DOHH2 (cell line): Measurements from ENCODE around the gene MAP4K4.

Experiments used
- CTCF ChIP-seq: fragments of 200-600 bp; sonication (generic); IDR thresholded peaks from one replicate; pipeline ENCODE4 v1.5.1; 2014; ENCODE audit warnings: antibody characterized with exemption, mild to moderate bottlenecking, low read depth, low read length; ENCODE audit not compliant: poor library complexity, severe bottlenecking
- EZH2phosphoT487 ChIP-seq: fragments of 200-600 bp; sonication (generic); IDR thresholded peaks from 2 replicates; pipeline ENCODE4 v1.6.1; 2017; ENCODE audit warnings: borderline replicate concordance, mild to moderate bottlenecking, antibody characterized with exemption, low read length, moderate library complexity, mixed read lengths

- TF ChIP-seq CTCF (no peak), EZH2phosphoT487 (no peak)
Measured at GRCh38 chr2:101794141-101794540, 96.6 kb downstream of the MAP4K4 start.
